Memory B cell (primary cell): ENCODE results near the gene SMG7.
A peak's percentile ranks its signal among the peaks of the same experiment; 100 is the strongest.

ENCODE experiments used
- ATAC-seq: fragments of 150-1000 bp; cut with Tn5 transposase; 2 replicates; pipeline ENCODE4 v1.10.0; 2021; ENCODE audit warnings: low read depth, mild to moderate bottlenecking, moderate library complexity
- DNase-seq, 2 donors: peaks; one replicate each; pipeline ENCODE4 v3.0.0; 2022; ENCODE audit warnings: low spot score in 2 of 2
- H3K27ac Mint-ChIP-seq: one replicate; pipeline ENCODE4 v1.8.0; 2022; ENCODE audit warnings: mild to moderate bottlenecking, moderate library complexity, mixed read lengths
- H3K27me3 Mint-ChIP-seq: one replicate; pipeline ENCODE4 v1.8.0; 2022; ENCODE audit warnings: mixed read lengths
- H3K36me3 Mint-ChIP-seq: one replicate; pipeline ENCODE4 v1.8.0; 2022; ENCODE audit warnings: mild to moderate bottlenecking, mixed read lengths
- H3K4me1 Mint-ChIP-seq: one replicate; pipeline ENCODE4 v1.8.0; 2022; ENCODE audit warnings: mixed read lengths
- H3K4me3 Mint-ChIP-seq: one replicate; pipeline ENCODE4 v1.8.0; 2022; ENCODE audit warnings: mild to moderate bottlenecking, moderate library complexity, mixed read lengths
- H3K9me3 Mint-ChIP-seq: one replicate; pipeline ENCODE4 v1.8.0; 2022; ENCODE audit warnings: mixed read lengths

SMG7 gene

GRCh38 chr1:183508694-183509093 is 36.4 kb downstream of the SMG7 start:
- H3K9me3 Mint-ChIP-seq: no peaks in the 10 kb centered on the region
- no peak for DNase-seq
- peaks cover 3% of the 10 kb centered on the region for H3K36me3 Mint-ChIP-seq
- no peak overlapping the region for H3K27ac Mint-ChIP-seq
- H3K4me1 Mint-ChIP-seq: peaks cover 12% of the 10 kb centered on the region
- no peak overlapping the region for H3K4me3 Mint-ChIP-seq
- no peaks in the 10 kb centered on the region for H3K27me3 Mint-ChIP-seq
- ATAC-seq: no peak

GRCh38 chr1:183512450-183512849 is 40.2 kb downstream of the SMG7 start:
- Mint-ChIP-seq H3K36me3 (peaks cover 12% of the 10 kb centered on the region), H3K4me3 (no peak overlapping the region), H3K9me3 (no peaks in the 10 kb centered on the region), H3K27me3 (no peaks in the 10 kb centered on the region), H3K4me1 (peaks cover 16% of the 10 kb centered on the region), H3K27ac (peak overlapping the region; percentile 64)
- no peak for DNase-seq
- ATAC-seq: no peak

- no peaks in the 10 kb centered on the region for H3K9me3 Mint-ChIP-seq
- ATAC-seq (no peak), DNase-seq (no peak)
- H3K36me3 Mint-ChIP-seq: peaks cover 17% of the 10 kb centered on the region
- no peaks in the 10 kb centered on the region for H3K27me3 Mint-ChIP-seq
- no peak overlapping the region for H3K4me3 Mint-ChIP-seq
- no peak overlapping the region for H3K27ac Mint-ChIP-seq
- H3K4me1 Mint-ChIP-seq: peaks cover 16% of the 10 kb centered on the region
Observed at GRCh38 chr1:183514235-183514634, 41.9 kb downstream of the SMG7 start.

- H3K27me3 Mint-ChIP-seq: no peaks in the 10 kb centered on the region
- ATAC-seq (no peak), DNase-seq (no peak)
- no peaks in the 10 kb centered on the region for H3K9me3 Mint-ChIP-seq
- no peak overlapping the region for H3K27ac Mint-ChIP-seq
- no peak overlapping the region for H3K4me3 Mint-ChIP-seq
- peaks cover 17% of the 10 kb centered on the region for H3K36me3 Mint-ChIP-seq
- H3K4me1 Mint-ChIP-seq: peaks cover 16% of the 10 kb centered on the region
Observed at GRCh38 chr1:183515002-183515689, 42.8 kb downstream of the SMG7 start.

DNA sequence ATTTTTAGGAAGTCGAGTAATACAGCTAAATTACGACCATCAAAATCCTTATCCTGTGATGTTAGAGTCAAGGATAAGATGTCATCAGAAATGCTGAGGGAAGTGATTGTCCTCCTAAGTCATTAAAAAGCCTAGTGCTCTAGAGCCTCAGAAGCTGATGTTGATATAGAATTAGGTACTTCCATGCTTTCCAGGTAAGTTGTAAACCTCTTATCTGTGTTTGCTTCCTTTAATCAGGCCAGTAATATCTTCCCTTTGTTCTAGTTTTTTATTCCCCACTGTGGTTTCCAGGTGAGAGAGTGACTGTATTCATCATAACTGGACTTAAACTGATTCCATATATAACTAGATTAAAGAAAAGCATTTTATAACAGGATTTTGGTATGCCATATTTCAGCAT is 44.4 kb downstream of the SMG7 start:
- no peak for ATAC-seq
- H3K27ac Mint-ChIP-seq: no peak overlapping the region
- H3K4me3 Mint-ChIP-seq: no peak overlapping the region

DNA sequence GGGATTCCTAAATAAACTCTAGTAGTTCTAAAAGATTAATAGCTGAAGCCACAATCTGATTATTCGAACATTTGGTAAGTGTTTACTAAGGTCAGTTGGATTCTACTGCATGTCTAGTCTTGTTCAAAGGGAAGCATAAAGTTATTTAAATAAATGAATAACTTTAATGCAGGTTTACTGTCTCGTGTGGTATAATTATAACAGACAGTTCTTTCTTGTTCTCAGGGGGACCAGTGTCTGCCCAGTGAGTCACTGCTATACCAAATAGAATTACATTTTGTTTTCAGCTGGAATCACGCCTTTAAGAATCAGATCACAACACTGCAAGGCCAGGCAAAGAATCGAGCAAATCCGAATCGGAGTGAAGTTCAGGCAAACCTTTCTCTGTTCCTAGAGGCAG is 45.1 kb downstream of the SMG7 start:
- H3K36me3 Mint-ChIP-seq: peaks cover 28% of the 10 kb centered on the region

More for the DNA sequence above, 44.4 kb downstream of the SMG7 start:
- no peaks in the 10 kb centered on the region for H3K9me3 Mint-ChIP-seq
- H3K27me3 Mint-ChIP-seq: no peaks in the 10 kb centered on the region
- peaks cover 25% of the 10 kb centered on the region for H3K36me3 Mint-ChIP-seq
- no peak for DNase-seq
- H3K4me1 Mint-ChIP-seq: peaks cover 11% of the 10 kb centered on the region

GRCh38 chr1:183520379-183520778 is 48.1 kb downstream of the SMG7 start:
- Mint-ChIP-seq H3K9me3 (no peaks in the 10 kb centered on the region), H3K4me1 (peaks cover 2% of the 10 kb centered on the region), H3K4me3 (no peak overlapping the region), H3K36me3 (peaks cover 35% of the 10 kb centered on the region), H3K27ac (no peak overlapping the region), H3K27me3 (no peaks in the 10 kb centered on the region)
- no peak for ATAC-seq
- DNase-seq: no peak

More for the DNA sequence above, 45.1 kb downstream of the SMG7 start:
- DNase-seq (no peak), ATAC-seq (no peak)
- H3K9me3 Mint-ChIP-seq: no peaks in the 10 kb centered on the region
- H3K27me3 Mint-ChIP-seq: no peaks in the 10 kb centered on the region
- H3K4me3 Mint-ChIP-seq: no peak overlapping the region
- no peak overlapping the region for H3K27ac Mint-ChIP-seq
- H3K4me1 Mint-ChIP-seq: peaks cover 5% of the 10 kb centered on the region

- peaks cover 2% of the 10 kb centered on the region for H3K4me1 Mint-ChIP-seq
- DNase-seq: no peak
- no peak for ATAC-seq
- peaks cover 30% of the 10 kb centered on the region for H3K36me3 Mint-ChIP-seq
- H3K27me3 Mint-ChIP-seq: no peaks in the 10 kb centered on the region
- no peaks in the 10 kb centered on the region for H3K9me3 Mint-ChIP-seq
- peak overlapping the region; percentile 74 for H3K27ac Mint-ChIP-seq
- no peak overlapping the region for H3K4me3 Mint-ChIP-seq
Observed at GRCh38 chr1:183522104-183522503, 49.8 kb downstream of the SMG7 start.

DNA sequence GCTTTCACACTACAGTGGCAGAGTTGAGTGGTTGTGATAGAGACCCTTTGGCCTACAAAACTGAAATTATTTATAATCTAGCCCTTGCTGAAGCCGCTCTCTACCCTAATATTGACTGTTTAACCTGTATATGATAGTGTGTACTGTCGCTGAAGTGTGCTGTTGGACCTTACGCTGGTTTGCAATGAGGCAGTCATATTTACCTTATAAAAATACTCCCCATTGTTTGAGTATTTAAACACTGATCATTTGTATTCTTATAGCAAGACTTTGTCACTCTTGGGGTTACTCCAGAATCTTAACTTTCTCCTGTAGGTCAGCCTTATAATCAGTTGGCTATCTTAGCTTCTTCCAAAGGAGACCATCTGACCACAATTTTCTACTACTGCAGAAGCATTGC is 56.3 kb downstream of the SMG7 start:
- no peak overlapping the region for H3K4me3 Mint-ChIP-seq
- DNase-seq (no peak), ATAC-seq (no peak)
- H3K27me3 Mint-ChIP-seq: no peaks in the 10 kb centered on the region
- H3K4me1 Mint-ChIP-seq: no peaks in the 10 kb centered on the region
- H3K36me3 Mint-ChIP-seq: peaks cover 12% of the 10 kb centered on the region
- H3K9me3 Mint-ChIP-seq: no peaks in the 10 kb centered on the region
- H3K27ac Mint-ChIP-seq: no peak overlapping the region

DNA sequence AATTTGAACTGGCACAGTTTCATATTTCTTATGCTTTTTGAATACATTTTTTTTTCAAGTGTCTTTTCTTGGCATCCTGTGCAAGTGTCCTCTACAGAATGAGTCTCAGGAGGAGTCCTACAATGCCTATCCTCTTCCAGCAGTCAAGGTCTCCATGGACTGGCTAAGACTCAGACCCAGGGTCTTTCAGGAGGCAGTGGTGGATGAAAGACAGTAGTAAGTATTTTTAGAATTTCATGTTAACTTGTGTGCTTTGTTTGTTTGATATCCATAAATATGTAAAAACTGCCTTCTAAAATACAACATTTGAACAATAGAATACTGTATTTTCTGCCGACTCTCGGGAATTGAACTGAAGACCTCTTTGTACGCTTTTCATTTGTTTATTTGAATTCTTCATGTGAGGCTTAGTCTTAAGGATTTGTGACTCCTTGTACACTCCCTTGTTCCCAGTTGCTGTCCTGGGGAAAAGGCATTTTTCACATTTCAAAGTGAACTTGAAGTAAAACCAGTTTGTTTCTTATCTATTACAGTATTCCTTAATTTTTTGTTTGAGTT is 61.4 kb downstream of the SMG7 start:
- H3K4me1 Mint-ChIP-seq: no peaks in the 10 kb centered on the region
- ATAC-seq: no peak
- no peaks in the 10 kb centered on the region for H3K27me3 Mint-ChIP-seq
- no peak for DNase-seq
- H3K27ac Mint-ChIP-seq: no peak overlapping the region
- H3K9me3 Mint-ChIP-seq: no peaks in the 10 kb centered on the region
- H3K4me3 Mint-ChIP-seq: no peak overlapping the region
- H3K36me3 Mint-ChIP-seq: peaks cover 19% of the 10 kb centered on the region

DNA sequence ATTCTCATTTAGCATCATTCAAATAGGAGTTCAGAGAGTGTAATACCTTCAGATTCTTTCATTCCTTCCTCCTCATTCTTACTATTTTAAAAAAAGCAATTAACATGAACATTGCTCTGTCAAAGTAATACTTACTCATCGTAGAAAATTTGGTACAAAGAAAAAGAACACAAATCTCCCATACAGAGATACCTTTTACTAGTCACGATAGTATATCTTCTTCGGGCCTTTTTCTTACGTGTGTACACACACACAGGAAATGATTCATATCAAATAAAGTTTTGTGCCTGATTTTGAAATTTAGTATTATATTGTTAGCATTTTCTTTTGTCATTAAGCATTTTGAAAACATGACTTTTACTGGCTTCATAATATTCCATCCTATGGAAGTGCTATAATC is 65.1 kb downstream of the SMG7 start:
- DNase-seq: no peak
- Mint-ChIP-seq H3K27ac (peak overlapping the region; percentile 11), H3K36me3 (peaks cover 42% of the 10 kb centered on the region), H3K9me3 (no peaks in the 10 kb centered on the region), H3K4me3 (no peak overlapping the region), H3K4me1 (no peaks in the 10 kb centered on the region), H3K27me3 (no peaks in the 10 kb centered on the region)
- no peak for ATAC-seq

GRCh38 chr1:183543619-183544204 is 71.4 kb downstream of the SMG7 start:
- ATAC-seq (peak; percentile 84), DNase-seq (peak in 1 of 2 donors; percentile 16)
- H3K36me3 Mint-ChIP-seq: peaks cover 43% of the 10 kb centered on the region
- H3K4me1 Mint-ChIP-seq: peaks cover 8% of the 10 kb centered on the region
- H3K4me3 Mint-ChIP-seq: no peak overlapping the region
- no peaks in the 10 kb centered on the region for H3K27me3 Mint-ChIP-seq
- H3K9me3 Mint-ChIP-seq: no peaks in the 10 kb centered on the region
- peak overlapping the region; percentile 9 for H3K27ac Mint-ChIP-seq

- Mint-ChIP-seq H3K4me1 (peaks cover 8% of the 10 kb centered on the region), H3K36me3 (peaks cover 36% of the 10 kb centered on the region), H3K27ac (peak overlapping the region; percentile 1), H3K27me3 (no peaks in the 10 kb centered on the region), H3K9me3 (no peaks in the 10 kb centered on the region), H3K4me3 (no peak overlapping the region)
- DNase-seq (no peak), ATAC-seq (no peak)
Observed at GRCh38 chr1:183544598-183545297, 72.4 kb downstream of the SMG7 start.

- no peak for DNase-seq
- peaks cover 34% of the 10 kb centered on the region for H3K36me3 Mint-ChIP-seq
- no peak overlapping the region for H3K27ac Mint-ChIP-seq
- no peak for ATAC-seq
- H3K4me3 Mint-ChIP-seq: no peak overlapping the region
- peaks cover 8% of the 10 kb centered on the region for H3K4me1 Mint-ChIP-seq
- H3K27me3 Mint-ChIP-seq: no peaks in the 10 kb centered on the region
- H3K9me3 Mint-ChIP-seq: no peaks in the 10 kb centered on the region
Observed at GRCh38 chr1:183546427-183546826, 74.1 kb downstream of the SMG7 start.
